IMR-90 (cell line): Measurements from ENCODE around the gene TEAD4. TPM values are rescaled to one million over a fixed set of nuclear protein-coding genes. Genes with fewer than 3 reads are reported as not detected.

Experiments used
- ATAC-seq: fragments of 200-7000 bp; cut with Tn5 transposase; 2 replicates; pipeline ENCODE4 v1.9.1; 2020; ENCODE audit warnings: low read depth, mild to moderate bottlenecking, moderate library complexity
- BruUV-seq: library from RNA; stranded (reverse); fragments of 400-500 nt; replicated peaks from 2 replicates; lab custom pipeline; 2021; lab: Mats Ljungman, UMichigan
- CTCF ChIA-PET: fragments of 300-600 bp; formaldehyde crosslinking; extraction: SDS; loops from one replicate; lab custom pipeline; 2021; ENCODE audit warnings: antibody characterized with exemption; lab: Yijun Ruan, JAX
- POLR2A ChIA-PET: fragments of 300-600 bp; sonication (Branson Sonifier 250); formaldehyde crosslinking; loops from one replicate; lab custom pipeline; 2022; ENCODE audit warnings: antibody characterized with exemption; ENCODE audit not compliant: unreplicated experiment; lab: Charles Lee
- DNase-seq: peaks from one replicate; pipeline ENCODE4 v3.0.0; 2013
- H2AFZ ChIP-seq: replicated peaks from 2 replicates; pipeline ENCODE3; 2013; ENCODE audit warnings: low read length, mild to moderate bottlenecking; ENCODE audit not compliant: poor library complexity
- H2AK5ac ChIP-seq: 2 replicates; pipeline ENCODE4 v1.6.1; 2013; ENCODE audit warnings: low read depth, low read length, inconsistent platforms
- H2AK9ac ChIP-seq: replicated peaks from 2 replicates; pipeline ENCODE3; 2013; ENCODE audit warnings: mild to moderate bottlenecking, low read depth, low read length, moderate library complexity; ENCODE audit not compliant: poor library complexity
- H2BK120ac ChIP-seq: 2 replicates; pipeline ENCODE4 v1.6.1; 2013; ENCODE audit warnings: low read depth, low read length, inconsistent platforms
- H2BK15ac ChIP-seq: 3 replicates; pipeline ENCODE4 v1.6.1; 2013; ENCODE audit warnings: low read depth, low read length, inconsistent platforms
- H2BK20ac ChIP-seq: 2 replicates; pipeline ENCODE4 v1.6.1; 2013; ENCODE audit warnings: low read depth, mild to moderate bottlenecking, inconsistent platforms, low read length, moderate library complexity
- H2BK5ac ChIP-seq: 2 replicates; pipeline ENCODE4 v1.6.1; 2013; ENCODE audit warnings: mild to moderate bottlenecking, low read depth, low read length, inconsistent platforms; ENCODE audit not compliant: poor library complexity, severe bottlenecking
- H3K14ac ChIP-seq: replicated peaks from 2 replicates; pipeline ENCODE4 v1.6.1; 2013; ENCODE audit warnings: low read depth, low read length, inconsistent platforms
- H3K18ac ChIP-seq: 2 replicates; pipeline ENCODE4 v1.6.1; 2013; ENCODE audit warnings: low read depth, low read length, control low read depth
- H3K23ac ChIP-seq: 2 replicates; pipeline ENCODE4 v1.6.1; 2013; ENCODE audit warnings: low read depth, low read length, inconsistent platforms
- H3K27ac ChIP-seq: 2 replicates; pipeline ENCODE4 v1.5.1; 2013; ENCODE audit warnings: mild to moderate bottlenecking, control low read depth, low read length; ENCODE audit not compliant: insufficient read depth
- H3K27me3 ChIP-seq: 2 replicates; pipeline ENCODE4 v1.6.1; 2013; ENCODE audit warnings: low read length; ENCODE audit not compliant: control insufficient read depth, insufficient read depth
- H3K36me3 ChIP-seq: 2 replicates; pipeline ENCODE4 v1.6.1; 2013; ENCODE audit warnings: low read length, mixed read lengths; ENCODE audit not compliant: control insufficient read depth, insufficient read depth
- H3K4ac ChIP-seq: 2 replicates; pipeline ENCODE4 v1.6.1; 2013; ENCODE audit warnings: low read depth, low read length, inconsistent platforms
- H3K4me1 ChIP-seq: 2 replicates; pipeline ENCODE4 v1.6.1; 2013; ENCODE audit warnings: low read length, mixed read lengths; ENCODE audit not compliant: control insufficient read depth, insufficient read depth
- H3K4me2 ChIP-seq: 2 replicates; pipeline ENCODE4 v1.6.1; 2013; ENCODE audit warnings: low read depth, mild to moderate bottlenecking, control low read depth, low read length, moderate library complexity
- H3K4me3 ChIP-seq: 2 replicates; pipeline ENCODE4 v1.5.1; 2013; ENCODE audit warnings: low read depth, mild to moderate bottlenecking, control low read depth, low read length, moderate library complexity; ENCODE audit not compliant: insufficient read depth
- H3K56ac ChIP-seq: 2 replicates; pipeline ENCODE4 v1.6.1; 2013; ENCODE audit warnings: low read length, inconsistent platforms; ENCODE audit not compliant: insufficient read depth; ENCODE audit errors: extremely low read depth
- H3K79me1 ChIP-seq, 2 experiments: 2 replicates each; pipeline ENCODE4 v1.6.1; 2013; ENCODE audit warnings: low read length in 2 of 2, inconsistent platforms in 1 of 2, low read depth in 1 of 2
- H3K9ac ChIP-seq: 2 replicates; pipeline ENCODE4 v1.6.1; 2013; ENCODE audit warnings: low read depth, low read length, control low read depth
- H3K9me1 ChIP-seq: 2 replicates; pipeline ENCODE4 v1.6.1; 2013; ENCODE audit warnings: low read length, inconsistent platforms; ENCODE audit not compliant: insufficient read depth
- H3K9me3 ChIP-seq: 2 replicates; pipeline ENCODE4 v1.6.1; 2013; ENCODE audit warnings: low read length; ENCODE audit not compliant: control insufficient read depth, insufficient read depth
- H4K20me1 ChIP-seq: 2 replicates; pipeline ENCODE4 v1.6.1; 2013; ENCODE audit warnings: low read length, inconsistent platforms; ENCODE audit not compliant: insufficient read depth
- H4K5ac ChIP-seq: 2 replicates; pipeline ENCODE4 v1.6.1; 2013; ENCODE audit warnings: mild to moderate bottlenecking, low read depth, low read length, control low read depth
- H4K8ac ChIP-seq, 2 experiments: 2 replicates each; pipeline ENCODE4 v1.6.1; 2013; ENCODE audit warnings: low read depth in 2 of 2, low read length in 2 of 2, control low read depth in 1 of 2, inconsistent platforms in 1 of 2
- H4K91ac ChIP-seq: 2 replicates; pipeline ENCODE4 v1.6.1; 2013; ENCODE audit warnings: low read depth, low read length, inconsistent platforms; ENCODE audit not compliant: insufficient read depth
- MAZ ChIP-seq: IDR thresholded peaks from 2 replicates; pipeline ENCODE4 v1.6.1; 2012; ENCODE audit warnings: low read depth, mild to moderate bottlenecking, low read length, improper control_type of control experiment, moderate library complexity, borderline replicate concordance
- MXI1 ChIP-seq: IDR thresholded peaks from 2 replicates; pipeline ENCODE4 v1.6.1; 2012; ENCODE audit warnings: low read depth, mild to moderate bottlenecking, low read length, moderate library complexity, borderline replicate concordance
- NFE2L2 ChIP-seq: fragments of 150-350 bp; IDR thresholded peaks from 2 replicates; pipeline ENCODE4 v1.6.1; 2016; ENCODE audit warnings: low read depth, mild to moderate bottlenecking, low read length
- WGBS, 2 experiments: methylation state at CpG; one replicate each; pipeline versions ENCODE4 v1.1.5 to v1.1.7; 2013; ENCODE audit warnings: missing lambda C conversion rate in 2 of 2; ENCODE audit not compliant: insufficient read length in 1 of 2; ENCODE audit errors: extremely low coverage in 2 of 2; 5-methylcytosine and 5-hydroxymethylcytosine counted together
- dilution Hi-C: fragments of 300-500 bp; cut with HindIII; formaldehyde crosslinking; loops from one replicate; pipeline ENCODE4 v1.14.3; 2018; ENCODE audit warnings: low sequenced_read_pairs; ENCODE audit not compliant: unreplicated experiment
- in situ Hi-C: fragments of 300-500 bp; cut with MboI; formaldehyde crosslinking; loops from 3 replicates; pipeline ENCODE4 v1.14.3; 2019; ENCODE audit warnings: low sequenced_read_pairs, inconsistent platforms, mixed read lengths
- intact Hi-C: fragments of 100-400 bp; cut with micrococcal nuclease; formaldehyde crosslinking; loops from 2 replicates; pipeline ENCODE4 v1.10.0; 2022
- polyA plus RNA-seq, 3 experiments: library from polyadenylated mRNA; depleted of rRNA; stranded (reverse); fragments of >200 nt; gene quantifications; 2 replicates each; pipeline ENCODE4 v1.2.3, GENCODE V29; 2012; ENCODE audit warnings: low replicate concordance in 1 of 3
- total RNA-seq: library from RNA; depleted of rRNA; stranded (reverse); fragments of >200 nt; gene quantifications from 2 replicates; pipeline ENCODE4 v1.2.3, GENCODE V29; 2012

TEAD4 gene
- total and polyA plus RNA-seq, 2 of the 4 experiments (the other 2 are of a cell fraction), result 8.8 to 24.9 TPM

GRCh38 chr12:2963760-2964292 lies 4.6 kb downstream of the TEAD4 start:
- no peak overlapping the region for H2BK120ac ChIP-seq
- H4K20me1 ChIP-seq, result peaks cover 20% of the 10 kb centered on the region
- H3K56ac ChIP-seq, result no peak overlapping the region
- H3K36me3 ChIP-seq, result peaks cover under 1% of the 10 kb centered on the region; the same call in 1 of the 2 replicates
- H2BK20ac ChIP-seq, result no peak overlapping the region
- H2AK5ac ChIP-seq, result no peak overlapping the region; the same call in 1 of the 2 replicates
- peak overlapping the region; percentile 62 for H3K4me2 ChIP-seq
- intact Hi-C loops (no loop called here), dilution Hi-C loops (no loop called here), in situ Hi-C loops (no loop called here)
- H2BK5ac ChIP-seq, result no peak overlapping the region
- no CpG with 5 or more reads among the region's 15 CpGs for WGBS, 2 experiments
- peak overlapping the region; percentile 82 for H2AFZ ChIP-seq
- no peak overlapping the region for H3K4me3 ChIP-seq
- peaks cover 22 to 67% of the 10 kb centered on the region in 2 experiments for H3K79me1 ChIP-seq
- peak overlapping the region in 1 of 2 experiments; percentile 80; a peak in 2 of 4 replicates for H4K8ac ChIP-seq
- peak overlapping the region; percentile 85; the same call in 1 of the 2 replicates for H3K14ac ChIP-seq
- no peak overlapping the region for H3K18ac ChIP-seq
- H3K9ac ChIP-seq, result no peak overlapping the region
- no peak for ATAC-seq
- peak overlapping the region; percentile 52; the same call in 1 of the 2 replicates for H4K5ac ChIP-seq
- ChIA-PET POLR2A (no interaction called here), CTCF (no interaction called here)
- H3K23ac ChIP-seq, result peak overlapping the region; percentile 48; the same call in 1 of the 2 replicates
- no peak overlapping the region for H2BK15ac ChIP-seq
- no peak overlapping the region for H4K91ac ChIP-seq
- DNase-seq, result peak; percentile 20
- peaks cover 12% of the 10 kb centered on the region for H3K4me1 ChIP-seq
- H3K27me3 ChIP-seq, result no peaks in the 10 kb centered on the region
- H3K27ac ChIP-seq, result no peak overlapping the region
- H3K9me3 ChIP-seq, result no peaks in the 10 kb centered on the region
- peaks cover 26% of the 10 kb centered on the region for H3K9me1 ChIP-seq
- H2AK9ac ChIP-seq, result peak overlapping the region; percentile 52
- no TSS peak for BruUV-seq
- H3K4ac ChIP-seq, result peak overlapping the region; percentile 8; the same call in 1 of the 2 replicates
- TF ChIP-seq MAZ, result peak; percentile 52; the same call in 1 of the 2 replicates
- no peak for TF ChIP-seq NFE2L2
- no peak for TF ChIP-seq MXI1
